IMR-90 (cell line): ENCODE data around the gene ADGRB3. TPM values are rescaled to one million over a fixed set of nuclear protein-coding genes. Genes with fewer than 3 reads are reported as not detected.

Experiments
- ATAC-seq: fragments of 200-7000 bp; cut with Tn5 transposase; 2 replicates; pipeline ENCODE4 v1.9.1; 2020; ENCODE audit warnings: low read depth, mild to moderate bottlenecking, moderate library complexity
- BruUV-seq: library from RNA; stranded (reverse); fragments of 400-500 nt; replicated peaks from 2 replicates; lab custom pipeline; 2021; lab: Mats Ljungman, UMichigan
- CTCF ChIA-PET: fragments of 300-600 bp; formaldehyde crosslinking; extraction: SDS; loops from one replicate; lab custom pipeline; 2021; ENCODE audit warnings: antibody characterized with exemption; lab: Yijun Ruan, JAX
- POLR2A ChIA-PET: fragments of 300-600 bp; sonication (Branson Sonifier 250); formaldehyde crosslinking; loops from one replicate; lab custom pipeline; 2022; ENCODE audit warnings: antibody characterized with exemption; ENCODE audit not compliant: unreplicated experiment; lab: Charles Lee
- DNase-seq: peaks from one replicate; pipeline ENCODE4 v3.0.0; 2013
- H2AFZ ChIP-seq: replicated peaks from 2 replicates; pipeline ENCODE3; 2013; ENCODE audit warnings: low read length, mild to moderate bottlenecking; ENCODE audit not compliant: poor library complexity
- H2AK5ac ChIP-seq: 2 replicates; pipeline ENCODE4 v1.6.1; 2013; ENCODE audit warnings: low read depth, low read length, inconsistent platforms
- H2AK9ac ChIP-seq: replicated peaks from 2 replicates; pipeline ENCODE3; 2013; ENCODE audit warnings: mild to moderate bottlenecking, low read depth, low read length, moderate library complexity; ENCODE audit not compliant: poor library complexity
- H2BK120ac ChIP-seq: 2 replicates; pipeline ENCODE4 v1.6.1; 2013; ENCODE audit warnings: low read depth, low read length, inconsistent platforms
- H2BK15ac ChIP-seq: 3 replicates; pipeline ENCODE4 v1.6.1; 2013; ENCODE audit warnings: low read depth, low read length, inconsistent platforms
- H2BK20ac ChIP-seq: 2 replicates; pipeline ENCODE4 v1.6.1; 2013; ENCODE audit warnings: low read depth, mild to moderate bottlenecking, inconsistent platforms, low read length, moderate library complexity
- H2BK5ac ChIP-seq: 2 replicates; pipeline ENCODE4 v1.6.1; 2013; ENCODE audit warnings: mild to moderate bottlenecking, low read depth, low read length, inconsistent platforms; ENCODE audit not compliant: poor library complexity, severe bottlenecking
- H3K14ac ChIP-seq: replicated peaks from 2 replicates; pipeline ENCODE4 v1.6.1; 2013; ENCODE audit warnings: low read depth, low read length, inconsistent platforms
- H3K18ac ChIP-seq: 2 replicates; pipeline ENCODE4 v1.6.1; 2013; ENCODE audit warnings: low read depth, low read length, control low read depth
- H3K23ac ChIP-seq: 2 replicates; pipeline ENCODE4 v1.6.1; 2013; ENCODE audit warnings: low read depth, low read length, inconsistent platforms
- H3K27ac ChIP-seq: 2 replicates; pipeline ENCODE4 v1.5.1; 2013; ENCODE audit warnings: mild to moderate bottlenecking, control low read depth, low read length; ENCODE audit not compliant: insufficient read depth
- H3K27me3 ChIP-seq: 2 replicates; pipeline ENCODE4 v1.6.1; 2013; ENCODE audit warnings: low read length; ENCODE audit not compliant: control insufficient read depth, insufficient read depth
- H3K36me3 ChIP-seq: 2 replicates; pipeline ENCODE4 v1.6.1; 2013; ENCODE audit warnings: low read length, mixed read lengths; ENCODE audit not compliant: control insufficient read depth, insufficient read depth
- H3K4ac ChIP-seq: 2 replicates; pipeline ENCODE4 v1.6.1; 2013; ENCODE audit warnings: low read depth, low read length, inconsistent platforms
- H3K4me1 ChIP-seq: 2 replicates; pipeline ENCODE4 v1.6.1; 2013; ENCODE audit warnings: low read length, mixed read lengths; ENCODE audit not compliant: control insufficient read depth, insufficient read depth
- H3K4me2 ChIP-seq: 2 replicates; pipeline ENCODE4 v1.6.1; 2013; ENCODE audit warnings: low read depth, mild to moderate bottlenecking, control low read depth, low read length, moderate library complexity
- H3K4me3 ChIP-seq: 2 replicates; pipeline ENCODE4 v1.5.1; 2013; ENCODE audit warnings: low read depth, mild to moderate bottlenecking, control low read depth, low read length, moderate library complexity; ENCODE audit not compliant: insufficient read depth
- H3K56ac ChIP-seq: 2 replicates; pipeline ENCODE4 v1.6.1; 2013; ENCODE audit warnings: low read length, inconsistent platforms; ENCODE audit not compliant: insufficient read depth; ENCODE audit errors: extremely low read depth
- H3K79me1 ChIP-seq, 2 experiments: 2 replicates each; pipeline ENCODE4 v1.6.1; 2013; ENCODE audit warnings: low read length in 2 of 2, inconsistent platforms in 1 of 2, low read depth in 1 of 2
- H3K9ac ChIP-seq: 2 replicates; pipeline ENCODE4 v1.6.1; 2013; ENCODE audit warnings: low read depth, low read length, control low read depth
- H3K9me1 ChIP-seq: 2 replicates; pipeline ENCODE4 v1.6.1; 2013; ENCODE audit warnings: low read length, inconsistent platforms; ENCODE audit not compliant: insufficient read depth
- H3K9me3 ChIP-seq: 2 replicates; pipeline ENCODE4 v1.6.1; 2013; ENCODE audit warnings: low read length; ENCODE audit not compliant: control insufficient read depth, insufficient read depth
- H4K20me1 ChIP-seq: 2 replicates; pipeline ENCODE4 v1.6.1; 2013; ENCODE audit warnings: low read length, inconsistent platforms; ENCODE audit not compliant: insufficient read depth
- H4K5ac ChIP-seq: 2 replicates; pipeline ENCODE4 v1.6.1; 2013; ENCODE audit warnings: mild to moderate bottlenecking, low read depth, low read length, control low read depth
- H4K8ac ChIP-seq, 2 experiments: 2 replicates each; pipeline ENCODE4 v1.6.1; 2013; ENCODE audit warnings: low read depth in 2 of 2, low read length in 2 of 2, control low read depth in 1 of 2, inconsistent platforms in 1 of 2
- H4K91ac ChIP-seq: 2 replicates; pipeline ENCODE4 v1.6.1; 2013; ENCODE audit warnings: low read depth, low read length, inconsistent platforms; ENCODE audit not compliant: insufficient read depth
- BHLHE40 ChIP-seq: fragments of 150-350 bp; IDR thresholded peaks from 2 replicates; pipeline ENCODE4 v1.6.1; 2016; ENCODE audit warnings: mild to moderate bottlenecking, low read depth, low read length
- CEBPB ChIP-seq: IDR thresholded peaks from 2 replicates; pipeline ENCODE4 v1.6.1; 2012; ENCODE audit warnings: low read depth, low read length, improper control_type of control experiment
- CHD1 ChIP-seq: IDR thresholded peaks from 2 replicates; pipeline ENCODE4 v1.6.1; 2012; ENCODE audit warnings: low read depth, low read length, improper control_type of control experiment
- FOS ChIP-seq: fragments of 150-350 bp; IDR thresholded peaks from 2 replicates; pipeline ENCODE4 v1.6.1; 2016; ENCODE audit warnings: low read depth, low read length
- MAFK ChIP-seq: IDR thresholded peaks from 2 replicates; pipeline ENCODE4 v1.6.1; 2012; ENCODE audit warnings: low read depth, low read length, improper control_type of control experiment
- MAZ ChIP-seq: IDR thresholded peaks from 2 replicates; pipeline ENCODE4 v1.6.1; 2012; ENCODE audit warnings: low read depth, mild to moderate bottlenecking, low read length, improper control_type of control experiment, moderate library complexity, borderline replicate concordance
- MXI1 ChIP-seq: IDR thresholded peaks from 2 replicates; pipeline ENCODE4 v1.6.1; 2012; ENCODE audit warnings: low read depth, mild to moderate bottlenecking, low read length, moderate library complexity, borderline replicate concordance
- NFE2L2 ChIP-seq: fragments of 150-350 bp; IDR thresholded peaks from 2 replicates; pipeline ENCODE4 v1.6.1; 2016; ENCODE audit warnings: low read depth, mild to moderate bottlenecking, low read length
- POLR2A ChIP-seq: IDR thresholded peaks from 2 replicates; pipeline ENCODE4 v1.6.1; 2012; ENCODE audit warnings: mild to moderate bottlenecking, low read depth, low read length
- RAD21 ChIP-seq: IDR thresholded peaks from 2 replicates; pipeline ENCODE4 v1.6.1; 2012; ENCODE audit warnings: low read length, improper control_type of control experiment
- RCOR1 ChIP-seq: IDR thresholded peaks from 2 replicates; pipeline ENCODE4 v1.6.1; 2012; ENCODE audit warnings: mild to moderate bottlenecking, low read length, improper control_type of control experiment; ENCODE audit not compliant: insufficient replicate concordance
- RFX5 ChIP-seq: IDR thresholded peaks from 2 replicates; pipeline ENCODE4 v1.8.0; 2012; ENCODE audit warnings: low read depth, mild to moderate bottlenecking, low read length, moderate library complexity
- SMC3 ChIP-seq: fragments of 150-350 bp; IDR thresholded peaks from 2 replicates; pipeline ENCODE4 v1.6.1; 2016; ENCODE audit warnings: low read depth, mild to moderate bottlenecking, antibody characterized with exemption, low read length, moderate library complexity
- WGBS, 2 experiments: methylation state at CpG; one replicate each; pipeline versions ENCODE4 v1.1.5 to v1.1.7; 2013; ENCODE audit warnings: missing lambda C conversion rate in 2 of 2; ENCODE audit not compliant: insufficient read length in 1 of 2; ENCODE audit errors: extremely low coverage in 2 of 2; 5-methylcytosine and 5-hydroxymethylcytosine counted together
- dilution Hi-C: fragments of 300-500 bp; cut with HindIII; formaldehyde crosslinking; loops from one replicate; pipeline ENCODE4 v1.14.3; 2018; ENCODE audit warnings: low sequenced_read_pairs; ENCODE audit not compliant: unreplicated experiment
- in situ Hi-C: fragments of 300-500 bp; cut with MboI; formaldehyde crosslinking; loops from 3 replicates; pipeline ENCODE4 v1.14.3; 2019; ENCODE audit warnings: low sequenced_read_pairs, inconsistent platforms, mixed read lengths
- intact Hi-C: fragments of 100-400 bp; cut with micrococcal nuclease; formaldehyde crosslinking; loops from 2 replicates; pipeline ENCODE4 v1.10.0; 2022
- polyA plus RNA-seq, 3 experiments: library from polyadenylated mRNA; depleted of rRNA; stranded (reverse); fragments of >200 nt; gene quantifications; 2 replicates each; pipeline ENCODE4 v1.2.3, GENCODE V29; 2012; ENCODE audit warnings: low replicate concordance in 1 of 3
- total RNA-seq: library from RNA; depleted of rRNA; stranded (reverse); fragments of >200 nt; gene quantifications from 2 replicates; pipeline ENCODE4 v1.2.3, GENCODE V29; 2012
- TF ChIP-seq, protein P1 (sequence below): fragments of 150-350 bp; IDR thresholded peaks from 2 replicates; pipeline ENCODE4 v1.6.1; 2016; ENCODE audit warnings: low read depth, mild to moderate bottlenecking, low read length, moderate library complexity, borderline replicate concordance
- TF ChIP-seq, protein P2 (sequence below): conservative IDR thresholded peaks from 2 replicates; pipeline ENCODE4 v1.5.1; 2012; ENCODE audit warnings: mild to moderate bottlenecking, low read depth, low read length, improper control_type of control experiment
- TF ChIP-seq, protein P3 (sequence below): fragments of 150-350 bp; IDR thresholded peaks from 2 replicates; pipeline ENCODE4 v1.6.1; 2017; ENCODE audit warnings: mild to moderate bottlenecking, antibody characterized with exemption, low read length, low read depth

Gene ADGRB3
- total and polyA plus RNA-seq, 2 of the 4 experiments (the other 2 are of a cell fraction), result not detected

DNA sequence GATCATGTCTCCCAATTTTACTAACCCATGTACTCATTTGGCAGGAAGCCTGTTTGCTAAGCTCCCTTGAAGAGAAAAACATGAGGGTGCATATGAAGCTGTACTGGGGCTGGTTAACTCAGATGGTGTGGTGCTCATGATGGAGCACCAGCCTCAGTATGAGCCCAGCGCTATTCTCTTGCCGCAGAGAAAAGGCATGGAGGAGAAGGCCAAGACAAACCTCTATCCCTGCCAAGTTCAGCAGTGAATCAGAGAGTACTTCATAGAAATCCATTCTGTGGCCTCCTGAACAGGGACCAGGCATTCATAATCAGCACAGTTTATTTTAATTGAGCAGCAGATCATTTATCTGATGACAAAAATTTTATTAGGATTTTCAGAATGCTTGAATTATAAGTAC, 763.6 kb downstream of the ADGRB3 start:
- WGBS, 2 experiments, result 72% methylated on average over 2 of the region's 2 CpGs; no CpG with 5 or more reads in 1 of the 2 experiments
- no peak overlapping the region for H2AK9ac ChIP-seq
- no peaks in the 10 kb centered on the region; the same call in 1 of the 2 replicates for H3K9me3 ChIP-seq
- no peak overlapping the region for H4K91ac ChIP-seq
- TF ChIP-seq NFE2L2 (no peak), BHLHE40 (no peak), SMC3 (no peak), MAZ (no peak), RFX5 (no peak), MAFK (no peak), CHD1 (no peak), RAD21 (no peak), POLR2A (no peak), FOS (no peak), CEBPB (no peak), MXI1 (no peak), RCOR1 (no peak)
- TF ChIP-seq, protein P1, sequence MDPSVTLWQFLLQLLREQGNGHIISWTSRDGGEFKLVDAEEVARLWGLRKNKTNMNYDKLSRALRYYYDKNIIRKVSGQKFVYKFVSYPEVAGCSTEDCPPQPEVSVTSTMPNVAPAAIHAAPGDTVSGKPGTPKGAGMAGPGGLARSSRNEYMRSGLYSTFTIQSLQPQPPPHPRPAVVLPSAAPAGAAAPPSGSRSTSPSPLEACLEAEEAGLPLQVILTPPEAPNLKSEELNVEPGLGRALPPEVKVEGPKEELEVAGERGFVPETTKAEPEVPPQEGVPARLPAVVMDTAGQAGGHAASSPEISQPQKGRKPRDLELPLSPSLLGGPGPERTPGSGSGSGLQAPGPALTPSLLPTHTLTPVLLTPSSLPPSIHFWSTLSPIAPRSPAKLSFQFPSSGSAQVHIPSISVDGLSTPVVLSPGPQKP, result no peak
- TF ChIP-seq, protein P2, sequence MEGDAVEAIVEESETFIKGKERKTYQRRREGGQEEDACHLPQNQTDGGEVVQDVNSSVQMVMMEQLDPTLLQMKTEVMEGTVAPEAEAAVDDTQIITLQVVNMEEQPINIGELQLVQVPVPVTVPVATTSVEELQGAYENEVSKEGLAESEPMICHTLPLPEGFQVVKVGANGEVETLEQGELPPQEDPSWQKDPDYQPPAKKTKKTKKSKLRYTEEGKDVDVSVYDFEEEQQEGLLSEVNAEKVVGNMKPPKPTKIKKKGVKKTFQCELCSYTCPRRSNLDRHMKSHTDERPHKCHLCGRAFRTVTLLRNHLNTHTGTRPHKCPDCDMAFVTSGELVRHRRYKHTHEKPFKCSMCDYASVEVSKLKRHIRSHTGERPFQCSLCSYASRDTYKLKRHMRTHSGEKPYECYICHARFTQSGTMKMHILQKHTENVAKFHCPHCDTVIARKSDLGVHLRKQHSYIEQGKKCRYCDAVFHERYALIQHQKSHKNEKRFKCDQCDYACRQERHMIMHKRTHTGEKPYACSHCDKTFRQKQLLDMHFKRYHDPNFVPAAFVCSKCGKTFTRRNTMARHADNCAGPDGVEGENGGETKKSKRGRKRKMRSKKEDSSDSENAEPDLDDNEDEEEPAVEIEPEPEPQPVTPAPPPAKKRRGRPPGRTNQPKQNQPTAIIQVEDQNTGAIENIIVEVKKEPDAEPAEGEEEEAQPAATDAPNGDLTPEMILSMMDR, result no peak
- TF ChIP-seq, protein P3, sequence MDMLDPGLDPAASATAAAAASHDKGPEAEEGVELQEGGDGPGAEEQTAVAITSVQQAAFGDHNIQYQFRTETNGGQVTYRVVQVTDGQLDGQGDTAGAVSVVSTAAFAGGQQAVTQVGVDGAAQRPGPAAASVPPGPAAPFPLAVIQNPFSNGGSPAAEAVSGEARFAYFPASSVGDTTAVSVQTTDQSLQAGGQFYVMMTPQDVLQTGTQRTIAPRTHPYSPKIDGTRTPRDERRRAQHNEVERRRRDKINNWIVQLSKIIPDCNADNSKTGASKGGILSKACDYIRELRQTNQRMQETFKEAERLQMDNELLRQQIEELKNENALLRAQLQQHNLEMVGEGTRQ, result no peak
- in situ Hi-C loops, result no loop called here
- H2BK20ac ChIP-seq, result no peak overlapping the region
- H3K9ac ChIP-seq, result no peak overlapping the region
- H3K4me1 ChIP-seq, result no peaks in the 10 kb centered on the region
- no peak overlapping the region for H2BK5ac ChIP-seq
- no peaks in the 10 kb centered on the region for H3K9me1 ChIP-seq
- H3K4me3 ChIP-seq, result no peak overlapping the region
- H2BK120ac ChIP-seq, result no peak overlapping the region
- dilution Hi-C loops, result no loop called here
- no peaks in the 10 kb centered on the region for H4K20me1 ChIP-seq
- BruUV-seq, result no TSS peak
- CTCF ChIA-PET, result interaction anchor here (0.5 kb wide), 1 partner anchor 101 kb away, joined by 3 read pairs; no protein-coding TSS in a partner anchor
- no peak overlapping the region for H4K5ac ChIP-seq
- no peak overlapping the region for H3K4me2 ChIP-seq
- no peak overlapping the region for H3K18ac ChIP-seq
- DNase-seq, result no peak
- no peak for ATAC-seq
- POLR2A ChIA-PET, result no interaction called here
- no peak overlapping the region for H3K27ac ChIP-seq
- H2AK5ac ChIP-seq, result no peak overlapping the region
- no peaks in the 10 kb centered on the region for H3K27me3 ChIP-seq
- no peaks in the 10 kb centered on the region for H3K79me1 ChIP-seq
- H4K8ac ChIP-seq, result no peak overlapping the region
- H2AFZ ChIP-seq, result no peak overlapping the region
- no peak overlapping the region for H3K4ac ChIP-seq
- no peaks in the 10 kb centered on the region for H3K36me3 ChIP-seq
- no peak overlapping the region for H3K56ac ChIP-seq
- H3K14ac ChIP-seq, result no peak overlapping the region
- H3K23ac ChIP-seq, result no peak overlapping the region
- intact Hi-C loops, result no loop called here
- no peak overlapping the region for H2BK15ac ChIP-seq
